Activated T-cell treated with anti-CD3 and anti-CD28 coated beads for 24 hours (primary cell): ENCODE data around the gene NUPR1.
"Not testable (repeated sequence)": the region's sequence is repeated elsewhere in the genome, so short reads cannot be mapped to it uniquely, and the experiment has no call there.

Experiments
- DNase-seq: peaks from one replicate; pipeline ENCODE4 v3.0.0-alpha.2; 2020; ENCODE audit warnings: low read depth

The NUPR1 gene

GRCh38 chr16:28538733-28539596, at the start of gene NUPR1:
NUPR1 (minus strand) TSS chr16:28538974; CDS start chr16:28538907, 67 bp downstream.
- no peak for DNase-seq

- no peak for DNase-seq
Observed at GRCh38 chr16:28587386-28587785, 48.6 kb upstream of the NUPR1 start.

- DNase-seq = no peak
Observed at GRCh38 chr16:28586466-28586865, 47.7 kb upstream of the NUPR1 start.

GRCh38 chr16:28585674-28586073, 46.9 kb upstream of the NUPR1 start:
- no peak for DNase-seq

GRCh38 chr16:28580726-28581315, 42.0 kb upstream of the NUPR1 start:
- DNase-seq = no peak

- DNase-seq = no peak
Observed at GRCh38 chr16:28575446-28576109, 36.8 kb upstream of the NUPR1 start.

GRCh38 chr16:28574925-28575324, 36.2 kb upstream of the NUPR1 start:
- no peak for DNase-seq

- DNase-seq = no peak
Observed at GRCh38 chr16:28573738-28574718, 35.3 kb upstream of the NUPR1 start.

- no peak for DNase-seq
Observed at GRCh38 chr16:28572696-28573510, 34.1 kb upstream of the NUPR1 start.

- DNase-seq = no peak
Observed at GRCh38 chr16:28569968-28570752, 31.4 kb upstream of the NUPR1 start.

GRCh38 chr16:28569021-28569420, 30.2 kb upstream of the NUPR1 start:
- no peak for DNase-seq

GRCh38 chr16:28567292-28567691, 28.5 kb upstream of the NUPR1 start:
- no peak for DNase-seq

- DNase-seq = not testable (repeated sequence)
Observed at GRCh38 chr16:28566233-28566925, 27.6 kb upstream of the NUPR1 start.

GRCh38 chr16:28563218-28563617, 24.4 kb upstream of the NUPR1 start:
- no peak for DNase-seq

GRCh38 chr16:28562199-28562598, 23.4 kb upstream of the NUPR1 start:
- no peak for DNase-seq

GRCh38 chr16:28561557-28562187, 22.9 kb upstream of the NUPR1 start:
- DNase-seq = no peak

- DNase-seq = no peak
Observed at GRCh38 chr16:28558456-28558855, 19.7 kb upstream of the NUPR1 start.

GRCh38 chr16:28556914-28557320, 18.1 kb upstream of the NUPR1 start:
- no peak for DNase-seq

GRCh38 chr16:28555561-28555960, 16.8 kb upstream of the NUPR1 start:
- DNase-seq = no peak
